SK-N-SH (cell line): Measurements from ENCODE around the gene SCARF2. TPM values are rescaled to one million over a fixed set of nuclear protein-coding genes. Genes with fewer than 3 reads are reported as not detected.

Source experiments
- CTCF ChIA-PET: fragments of 300-600, 350-600 bp; formaldehyde crosslinking; extraction: SDS; loops from one replicate; lab custom pipeline; 2021; lab: Yijun Ruan, JAX
- POLR2A ChIA-PET: fragments of 350-600 bp; sonication (Branson Sonifier 250); formaldehyde crosslinking; extraction: SDS; loops from one replicate; lab custom pipeline; 2020; ENCODE audit warnings: antibody characterized with exemption, inconsistent platforms; lab: Yijun Ruan, JAX
- DNase-seq: peaks from one replicate; pipeline ENCODE4 v3.0.0; 2012
- H2AFZ ChIP-seq: fragments of 200-600 bp; sonication (generic); 2 replicates; pipeline ENCODE4 v1.8.1; 2016; ENCODE audit warnings: antibody characterized with exemption, mild to moderate bottlenecking, low read depth
- H3F3A ChIP-seq: fragments of 200-600 bp; sonication (generic); replicated peaks from 2 replicates; pipeline ENCODE3; 2016; ENCODE audit warnings: antibody characterized with exemption, mild to moderate bottlenecking; ENCODE audit not compliant: insufficient read depth
- H3K27ac ChIP-seq, 2 experiments: fragments of 200-500 bp in 1 of 2; fragments of 200-600 bp in 1 of 2; sonication (Bioruptor generic) in 1 of 2; sonication (generic), shearing (Covaris generic) in 1 of 2; 2 replicates each; pipeline versions ENCODE4 v1.5.1 to v1.6.1; 2014 to 2016; ENCODE audit warnings: low read depth in 2 of 2, inconsistent platforms in 1 of 2, low read length in 1 of 2, mild to moderate bottlenecking in 1 of 2, mixed read lengths in 1 of 2
- H3K27me3 ChIP-seq: fragments of 200-600 bp; sonication (generic), shearing (Covaris generic); 2 replicates; pipeline ENCODE4 v1.6.1; 2016; ENCODE audit warnings: mixed run types; ENCODE audit not compliant: insufficient read depth
- H3K36me3 ChIP-seq, 2 experiments: fragments of 200-500 bp in 1 of 2; fragments of 200-600 bp in 1 of 2; sonication (Bioruptor generic) in 1 of 2; sonication (generic) in 1 of 2; replicated peaks in 1 of 2; 2 replicates each; pipeline versions ENCODE3 to v1.5.1; 2014 to 2016; ENCODE audit warnings: low read length in 1 of 2, mild to moderate bottlenecking in 1 of 2; ENCODE audit not compliant: insufficient read depth in 2 of 2, control insufficient read depth in 1 of 2
- H3K4me1 ChIP-seq, 2 experiments: fragments of 200-500 bp in 1 of 2; fragments of 200-600 bp in 1 of 2; sonication (Bioruptor generic) in 1 of 2; sonication (generic), shearing (Covaris generic) in 1 of 2; 2 replicates each; pipeline versions ENCODE4 v1.5.1 to v1.6.1; 2014 to 2016; ENCODE audit warnings: low read depth in 1 of 2, low read length in 1 of 2, mixed run types in 1 of 2; ENCODE audit not compliant: insufficient read depth in 2 of 2, control insufficient read depth in 1 of 2
- H3K4me2 ChIP-seq: fragments of 200-600 bp; sonication (generic), shearing (Covaris generic); 2 replicates; pipeline ENCODE4 v1.6.1; 2017; ENCODE audit warnings: mixed run types
- H3K4me3 ChIP-seq, 2 experiments: fragments of 200-500 bp in 1 of 2; fragments of 200-600 bp in 1 of 2; sonication (Bioruptor generic) in 1 of 2; sonication (generic), shearing (Covaris generic) in 1 of 2; 2 replicates each; pipeline versions ENCODE4 v1.5.1 to v1.8.1; 2014 to 2016; ENCODE audit warnings: low read depth in 2 of 2, inconsistent platforms in 1 of 2, low read length in 1 of 2, mild to moderate bottlenecking in 1 of 2, mixed read lengths in 1 of 2, moderate library complexity in 1 of 2
- H3K79me2 ChIP-seq: fragments of 200-600 bp; sonication (generic); 2 replicates; pipeline ENCODE4 v1.8.1; 2017; ENCODE audit warnings: mild to moderate bottlenecking; ENCODE audit not compliant: insufficient read depth
- H3K9ac ChIP-seq: fragments of 200-600 bp; sonication (generic); 2 replicates; pipeline ENCODE4 v1.6.1; 2017; ENCODE audit warnings: mixed run types
- H3K9me2 ChIP-seq: fragments of 200-600 bp; sonication (generic); 2 replicates; pipeline ENCODE4 v1.6.1; 2017; ENCODE audit warnings: mixed run types
- H3K9me3 ChIP-seq: fragments of 200-600 bp; sonication (generic); 2 replicates; pipeline ENCODE4 v1.6.1; 2017; ENCODE audit warnings: mixed run types, mild to moderate bottlenecking, moderate library complexity
- H4K20me1 ChIP-seq: fragments of 200-600 bp; sonication (generic); 2 replicates; pipeline ENCODE4 v1.6.1; 2017; ENCODE audit warnings: mild to moderate bottlenecking, mixed run types; ENCODE audit not compliant: insufficient read depth
- CHD2 ChIP-seq: fragments of 150-350 bp; IDR thresholded peaks from 2 replicates; pipeline ENCODE4 v1.6.1; 2018; ENCODE audit warnings: low read length; ENCODE audit not compliant: partially characterized antibody
- EP300 ChIP-seq, 2 experiments: IDR thresholded peaks; 2 replicates each; pipeline versions ENCODE4 v1.4.0 to v1.6.1; 2012; ENCODE audit warnings: borderline replicate concordance in 1 of 2, low read depth in 1 of 2, low read length in 1 of 2
- FOXJ3 ChIP-seq: sonication (generic); formaldehyde crosslinking; IDR thresholded peaks from 2 replicates; pipeline ENCODE4 v1.5.1; 2020; ENCODE audit warnings: mild to moderate bottlenecking, missing genetic modification reagents
- FOXM1 ChIP-seq: IDR thresholded peaks from 2 replicates; pipeline ENCODE4 v1.4.0; 2012; ENCODE audit warnings: low read depth, mild to moderate bottlenecking
- IRF3 ChIP-seq: fragments of 150-350 bp; IDR thresholded peaks from 2 replicates; pipeline ENCODE4 v1.6.1; 2016; ENCODE audit warnings: mild to moderate bottlenecking, low read depth, low read length
- MXI1 ChIP-seq: IDR thresholded peaks from 2 replicates; pipeline ENCODE4 v1.6.1; 2012; ENCODE audit warnings: mild to moderate bottlenecking, low read depth, low read length, improper control_type of control experiment
- NRF1 ChIP-seq: IDR thresholded peaks from 2 replicates; pipeline ENCODE4 v1.6.1; 2012; ENCODE audit warnings: low read depth, mild to moderate bottlenecking, low read length
- POLR2AphosphoS5 ChIP-seq: IDR thresholded peaks from 2 replicates; pipeline ENCODE4 v1.6.1; 2012; ENCODE audit warnings: low read depth, low read length
- RAD21 ChIP-seq: IDR thresholded peaks from 2 replicates; pipeline ENCODE4 v1.6.1; 2012; ENCODE audit warnings: mild to moderate bottlenecking, low read length
- RFX5 ChIP-seq: IDR thresholded peaks from 2 replicates; pipeline ENCODE4 v1.6.1; 2012; ENCODE audit warnings: mild to moderate bottlenecking, improper control_type of control experiment, low read length
- SIN3A ChIP-seq: IDR thresholded peaks from 2 replicates; pipeline ENCODE4 v1.6.1; 2012; ENCODE audit warnings: low read depth, mild to moderate bottlenecking, low read length, moderate library complexity, borderline replicate concordance
- SMC3 ChIP-seq: IDR thresholded peaks from 2 replicates; pipeline ENCODE4 v1.6.1; 2012; ENCODE audit warnings: low read depth, low read length, improper control_type of control experiment
- TCF12 ChIP-seq: IDR thresholded peaks from 2 replicates; pipeline ENCODE4 v1.4.0; 2012
- USF2 ChIP-seq: fragments of 150-350 bp; IDR thresholded peaks from 2 replicates; pipeline ENCODE4 v1.6.1; 2017; ENCODE audit warnings: antibody characterized with exemption, low read length, low read depth, borderline replicate concordance
- WGBS: methylation state at CpG from one replicate; pipeline ENCODE4 v1.1.6; 2017; ENCODE audit warnings: low lambda C conversion rate; 5-methylcytosine and 5-hydroxymethylcytosine counted together
- polyA plus RNA-seq, 3 experiments: library from polyadenylated mRNA; depleted of rRNA; stranded (reverse); fragments of >200 nt; gene quantifications; 2 replicates each; pipeline ENCODE4 v1.2.3, GENCODE V29; 2012
- TF ChIP-seq, protein P1 (sequence below): fragments of 200-600 bp; sonication (generic); IDR thresholded peaks from 2 replicates; pipeline ENCODE4 v1.6.1; 2017; ENCODE audit warnings: antibody characterized with exemption, mild to moderate bottlenecking, moderate library complexity
- TF ChIP-seq, protein P2 (sequence below): IDR thresholded peaks from 2 replicates; pipeline ENCODE4 v1.4.0; 2012; ENCODE audit warnings: low read depth
- TF ChIP-seq, protein P3 (sequence below): IDR thresholded peaks from 2 replicates; pipeline ENCODE4 v1.4.0; 2012; ENCODE audit warnings: low read depth, borderline replicate concordance

SCARF2 gene
- polyA plus RNA-seq, 1 of the 3 experiments (the other 2 are of a cell fraction), result 49.0 TPM

GRCh38 chr22:20456064-20456721 lies 18.6 kb upstream of the SCARF2 start:
- WGBS, result 11% methylated on average over 5 of the region's 6 CpGs
- POLR2A ChIA-PET, result interaction anchor here (1.0 to 1.2 kb wide), 3 partner anchors 33 to 135 kb away, joined by 3 to 6 read pairs (median 4); no protein-coding TSS in a partner anchor
- CTCF ChIA-PET, result interaction anchor here (0.8 to 4.8 kb wide), 28 partner anchors 8 to 173 kb away, joined by 3 to 102 read pairs (median 4); partner anchors contain the start of gene DGCR6L
- H3K4me1 ChIP-seq, result peaks cover 0 to 7% of the 10 kb centered on the region in 2 experiments; a peak in 1 of 4 replicates
- H3F3A ChIP-seq, result peaks cover 4% of the 10 kb centered on the region
- no peak overlapping the region for H3K9ac ChIP-seq
- H3K36me3 ChIP-seq, result peaks cover 19 to 29% of the 10 kb centered on the region in 2 experiments
- no peaks in the 10 kb centered on the region for H3K9me3 ChIP-seq
- no peaks in the 10 kb centered on the region for H3K27me3 ChIP-seq
- H3K4me2 ChIP-seq, result no peak overlapping the region
- H3K9me2 ChIP-seq, result no peaks in the 10 kb centered on the region
- peak; percentile 91 for DNase-seq
- peak overlapping the region in 1 of 2 experiments; percentile 50; a peak in 1 of 4 replicates for H3K27ac ChIP-seq
- TF ChIP-seq CHD2 (peak; percentile 38), RAD21 (peak; percentile 98), EP300 (IDR thresholded peaks at IDR 0.05; ENCODE audit: borderline replicate concordance in 1 of 2, low read depth in 1 of 2, low read length in 1 of 2) (no peak), SMC3 (peak; percentile 98)
- TF ChIP-seq, protein P1, sequence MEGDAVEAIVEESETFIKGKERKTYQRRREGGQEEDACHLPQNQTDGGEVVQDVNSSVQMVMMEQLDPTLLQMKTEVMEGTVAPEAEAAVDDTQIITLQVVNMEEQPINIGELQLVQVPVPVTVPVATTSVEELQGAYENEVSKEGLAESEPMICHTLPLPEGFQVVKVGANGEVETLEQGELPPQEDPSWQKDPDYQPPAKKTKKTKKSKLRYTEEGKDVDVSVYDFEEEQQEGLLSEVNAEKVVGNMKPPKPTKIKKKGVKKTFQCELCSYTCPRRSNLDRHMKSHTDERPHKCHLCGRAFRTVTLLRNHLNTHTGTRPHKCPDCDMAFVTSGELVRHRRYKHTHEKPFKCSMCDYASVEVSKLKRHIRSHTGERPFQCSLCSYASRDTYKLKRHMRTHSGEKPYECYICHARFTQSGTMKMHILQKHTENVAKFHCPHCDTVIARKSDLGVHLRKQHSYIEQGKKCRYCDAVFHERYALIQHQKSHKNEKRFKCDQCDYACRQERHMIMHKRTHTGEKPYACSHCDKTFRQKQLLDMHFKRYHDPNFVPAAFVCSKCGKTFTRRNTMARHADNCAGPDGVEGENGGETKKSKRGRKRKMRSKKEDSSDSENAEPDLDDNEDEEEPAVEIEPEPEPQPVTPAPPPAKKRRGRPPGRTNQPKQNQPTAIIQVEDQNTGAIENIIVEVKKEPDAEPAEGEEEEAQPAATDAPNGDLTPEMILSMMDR, result peak; percentile 89
- no peak overlapping the region; the same call in 1 of the 2 replicates for H2AFZ ChIP-seq
- no peaks in the 10 kb centered on the region for H3K79me2 ChIP-seq
- no peak overlapping the region; a peak in 1 of 4 replicates for H3K4me3 ChIP-seq
- H4K20me1 ChIP-seq, result no peaks in the 10 kb centered on the region

DNA sequence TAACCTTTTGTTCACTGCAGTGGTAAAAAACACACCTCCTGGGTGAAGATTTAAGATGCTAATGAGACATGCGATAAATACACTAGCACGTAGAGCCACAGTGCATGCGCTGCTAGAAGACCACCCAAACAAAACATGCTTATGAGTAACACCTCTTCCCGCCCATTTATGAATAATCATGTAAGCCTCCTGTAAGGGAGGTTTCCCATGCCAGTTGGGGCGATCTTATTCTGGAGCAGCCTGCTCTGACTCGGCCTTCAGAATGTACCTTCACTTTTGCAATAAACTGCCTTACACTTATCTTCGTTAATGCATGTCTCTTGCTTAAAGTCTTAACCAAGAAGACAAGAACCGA lies 18.1 kb upstream of the SCARF2 start:
- ChIA-PET POLR2A (interaction anchor here (1.2 kb wide), 1 partner anchor 38 kb away, joined by 6 read pairs; no protein-coding TSS in a partner anchor), CTCF (interaction anchor here (1.0 to 4.8 kb wide), 19 partner anchors 9 to 108 kb away, joined by 3 to 102 read pairs (median 6); no protein-coding TSS in a partner anchor)
- H3F3A ChIP-seq, result peaks cover 4% of the 10 kb centered on the region
- H4K20me1 ChIP-seq, result no peaks in the 10 kb centered on the region
- no peaks in the 10 kb centered on the region for H3K79me2 ChIP-seq
- H3K27ac ChIP-seq, result no peak overlapping the region
- H3K4me3 ChIP-seq, result no peak overlapping the region
- H3K9me2 ChIP-seq, result no peaks in the 10 kb centered on the region
- no peak for DNase-seq
- WGBS, result 87% methylated on average over 8 of the region's 8 CpGs
- peaks cover 0 to 7% of the 10 kb centered on the region in 2 experiments; a peak in 1 of 4 replicates for H3K4me1 ChIP-seq
- H3K9ac ChIP-seq, result no peak overlapping the region
- H3K4me2 ChIP-seq, result no peak overlapping the region
- peaks cover 19 to 31% of the 10 kb centered on the region in 2 experiments for H3K36me3 ChIP-seq
- H3K9me3 ChIP-seq, result no peaks in the 10 kb centered on the region
- H3K27me3 ChIP-seq, result no peaks in the 10 kb centered on the region
- H2AFZ ChIP-seq, result no peak overlapping the region
- TF ChIP-seq, protein P2, sequence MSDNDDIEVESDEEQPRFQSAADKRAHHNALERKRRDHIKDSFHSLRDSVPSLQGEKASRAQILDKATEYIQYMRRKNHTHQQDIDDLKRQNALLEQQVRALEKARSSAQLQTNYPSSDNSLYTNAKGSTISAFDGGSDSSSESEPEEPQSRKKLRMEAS, result no peak
- no peak for TF ChIP-seq FOXJ3 (CRISPR knock-in tag)
- no peak for TF ChIP-seq MXI1
- no peak for TF ChIP-seq SIN3A
- no peak for TF ChIP-seq NRF1
- no peak for TF ChIP-seq RFX5
- no peak for TF ChIP-seq IRF3
- TF ChIP-seq FOXM1, result no peak
- no peak for TF ChIP-seq TCF12
- no peak for TF ChIP-seq CHD2
- TF ChIP-seq, protein P1, result no peak
- TF ChIP-seq POLR2AphosphoS5, result no peak
- TF ChIP-seq USF2, result no peak
- TF ChIP-seq, protein P3, sequence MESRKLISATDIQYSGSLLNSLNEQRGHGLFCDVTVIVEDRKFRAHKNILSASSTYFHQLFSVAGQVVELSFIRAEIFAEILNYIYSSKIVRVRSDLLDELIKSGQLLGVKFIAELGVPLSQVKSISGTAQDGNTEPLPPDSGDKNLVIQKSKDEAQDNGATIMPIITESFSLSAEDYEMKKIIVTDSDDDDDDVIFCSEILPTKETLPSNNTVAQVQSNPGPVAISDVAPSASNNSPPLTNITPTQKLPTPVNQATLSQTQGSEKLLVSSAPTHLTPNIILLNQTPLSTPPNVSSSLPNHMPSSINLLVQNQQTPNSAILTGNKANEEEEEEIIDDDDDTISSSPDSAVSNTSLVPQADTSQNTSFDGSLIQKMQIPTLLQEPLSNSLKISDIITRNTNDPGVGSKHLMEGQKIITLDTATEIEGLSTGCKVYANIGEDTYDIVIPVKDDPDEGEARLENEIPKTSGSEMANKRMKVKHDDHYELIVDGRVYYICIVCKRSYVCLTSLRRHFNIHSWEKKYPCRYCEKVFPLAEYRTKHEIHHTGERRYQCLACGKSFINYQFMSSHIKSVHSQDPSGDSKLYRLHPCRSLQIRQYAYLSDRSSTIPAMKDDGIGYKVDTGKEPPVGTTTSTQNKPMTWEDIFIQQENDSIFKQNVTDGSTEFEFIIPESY, result no peak
- no peak for TF ChIP-seq RAD21
